Heart right ventricle (tissue), 16 donors: Measurements from ENCODE around the gene OTOR. TPM values are rescaled to one million over a fixed set of nuclear protein-coding genes. Genes with fewer than 3 reads are reported as not detected.

Experiments used
- ATAC-seq, 8 donors: fragments of 200-7000 bp; cut with Tn5 transposase; one replicate each; pipeline ENCODE4 v1.9.1; 2020; ENCODE audit warnings: mild to moderate bottlenecking in 8 of 8, moderate library complexity in 8 of 8, moderate number of reproducible peaks in 1 of 8
- DNase-seq, 2 donors: peaks; one replicate each; pipeline ENCODE4 v3.0.0-alpha.2; 2020
- H3K27ac ChIP-seq, 10 donors: fragments of 200-600 bp; sonication (generic) in 2 of 10; one replicate each; pipeline versions ENCODE4 v1.5.0 to v1.8.0; 2020 to 2022; ENCODE audit warnings: mild to moderate bottlenecking in 3 of 10
- H3K27me3 ChIP-seq, 7 donors: fragments of 200-600 bp; one replicate each; pipeline ENCODE4 v1.8.0; 2021 to 2022; ENCODE audit warnings: mild to moderate bottlenecking in 2 of 7
- H3K36me3 ChIP-seq, 9 donors: fragments of 200-600 bp; sonication (generic) in 1 of 9; one replicate each; pipeline versions ENCODE4 v1.5.0 to v1.8.0; 2020 to 2022; ENCODE audit warnings: mild to moderate bottlenecking in 2 of 9
- H3K4me1 ChIP-seq, 9 donors: fragments of 200-600 bp; sonication (generic) in 1 of 9; one replicate each; pipeline versions ENCODE4 v1.5.0 to v1.8.0; 2020 to 2022; ENCODE audit warnings: mild to moderate bottlenecking in 4 of 9
- H3K4me3 ChIP-seq, 10 donors: fragments of 200-600 bp; sonication (generic) in 2 of 10; one replicate each; pipeline versions ENCODE4 v1.5.0 to v1.8.0; 2020 to 2022; ENCODE audit warnings: mild to moderate bottlenecking in 7 of 10, moderate library complexity in 2 of 10
- H3K9me3 ChIP-seq, 11 donors: fragments of 200-600 bp in 10 of 11; sonication (generic) in 2 of 11; one replicate each; pipeline versions ENCODE4 v1.5.0 to v1.8.0; 2013 to 2022; ENCODE audit warnings: mild to moderate bottlenecking in 2 of 11, control low read depth in 1 of 11, moderate library complexity in 1 of 11
- CTCF ChIP-seq, 9 donors: fragments of 200-600 bp; sonication (generic) in 2 of 9; IDR thresholded peaks; one replicate each; pipeline versions ENCODE4 v1.5.0 to v1.8.0; 2021 to 2022; ENCODE audit warnings: antibody characterized with exemption in 9 of 9, mild to moderate bottlenecking in 5 of 9, moderate library complexity in 1 of 9
- WGBS, 2 donors: extraction: QIAGEN DNeasy Blood & Tissue Kit; methylation state at CpG; one replicate each; pipeline ENCODE4 v1.1.7; 2013; ENCODE audit warnings: inconsistent platforms in 1 of 2; 5-methylcytosine and 5-hydroxymethylcytosine counted together
- intact Hi-C, 10 donors: fragments of 100-400 bp; cut with DNase I; formaldehyde crosslinking; loops; one replicate each; pipeline versions ENCODE4 v1.11.1 to v1.14.2; 2022
- polyA plus RNA-seq, 2 donors: library from polyadenylated mRNA; stranded (reverse); fragments of 200-250 nt; gene quantifications; one replicate each; pipeline ENCODE4 v1.2.3, GENCODE V29; 2013
- total RNA-seq, 10 donors: library from RNA; stranded (reverse); fragmentation: NEBNext Ultra II Directional in 3 of 10; extraction: Animal tissue kit (Norgen Biotek cat#: 25700) in 3 of 10; gene quantifications; one replicate each; pipeline versions ENCODE4 v1.2.1 to v1.2.4, GENCODE V29; 2021 to 2023
- donor health status: Arrhythmogenic right ventricular cardiomyopathy.
- donor health status: ischemic (EF 13 %, LVEDD 7.1; RV severe dilation, severe dysfunction).
- donor health status: healthy with polysubstance abuse.
- donor health status: DM: no; HTN: yes; CAD: no.
- donor health status: DM: no; HTN: no; CAD: no.
- donor health status: ischemic (EF 25% LVEDD 6.9; RV normal size, moderate dysfunction).
- donor health status: ischemic (EF 25% LVEDD 5.7; RV mildly dilated, moderate dysfunction).
- donor health status: healthy.
- donor health status: DM: yes; HTN: yes; CAD: no.
- donor health status: Ischemic cardiomyopathy.
- donor health status: ischemic (EF 35%, LVEDD 5.7; RV mildly dilated, moderate dysfunction).
- donor health status: nonischemic (EF 11% LVEDD 7.7; RV severe dilation, severe dysfunction).
- donor health status: DM: yes; HTN: yes; CAD: no.
- donor health status: PGD.
- donor health status: ischemic (EF 29% LVEDD 5.4; RV normal size, mild dysfunction).
- donor health status: nonischemic (EF 23%, LVEDD 6.1; RV moderate dilation, normal function).

Gene OTOR
- total and polyA plus RNA-seq, 12 donors: not detected

GRCh38 chr20:16707674-16708073 is 40.5 kb upstream of the OTOR start:
- intact Hi-C loops: loop anchor here in 1 of 10 donors (10.0 kb wide), 1 partner anchor 57 kb away; no protein-coding TSS in a partner anchor
- Histone ChIP-seq H3K36me3 (no peaks in the 10 kb centered on the region), H3K27ac (no peak overlapping the region), H3K4me1 (peaks cover 0 to 3% (median 0%) of the 10 kb centered on the region in 9 donors), H3K4me3 (no peak overlapping the region), H3K9me3 (no peaks in the 10 kb centered on the region), H3K27me3 (peaks cover 0 to 7% (median 0%) of the 10 kb centered on the region in 7 donors)
- DNase-seq (no peak), ATAC-seq (no peak)
- TF ChIP-seq CTCF (IDR thresholded peaks at IDR 0.05): no peak
- 93 to 97% methylated on average over 3 of the region's 3 CpGs for WGBS, 2 donors

- TF ChIP-seq CTCF (IDR thresholded peaks at IDR 0.05): no peak
- no peak for ATAC-seq
- intact Hi-C loops: loop anchor here in 1 of 10 donors (10.0 kb wide), 1 partner anchor 56 kb away; no protein-coding TSS in a partner anchor
- DNase-seq: no peak
- Histone ChIP-seq H3K27me3 (peaks cover 0 to 7% (median 0%) of the 10 kb centered on the region in 7 donors), H3K9me3 (no peaks in the 10 kb centered on the region), H3K36me3 (no peaks in the 10 kb centered on the region), H3K27ac (no peak overlapping the region), H3K4me3 (no peak overlapping the region), H3K4me1 (peaks cover 0 to 3% (median 0%) of the 10 kb centered on the region in 9 donors)
Observed at GRCh38 chr20:16708602-16709001, 39.6 kb upstream of the OTOR start.

- intact Hi-C loops: loop anchor here in 1 of 10 donors (10.0 kb wide), 1 partner anchor 56 kb away; no protein-coding TSS in a partner anchor
- ATAC-seq: no peak
Observed at GRCh38 chr20:16709017-16709416, 39.1 kb upstream of the OTOR start.

GRCh38 chr20:16710781-16711180 is 37.4 kb upstream of the OTOR start:
- DNase-seq (no peak), ATAC-seq (no peak)
- no peak overlapping the region for H3K4me3 ChIP-seq
- H3K27ac ChIP-seq: no peak overlapping the region
- peaks cover 0 to 7% (median 0%) of the 10 kb centered on the region in 7 donors for H3K27me3 ChIP-seq
- no peak for TF ChIP-seq CTCF (IDR thresholded peaks at IDR 0.05)
- no peaks in the 10 kb centered on the region for H3K36me3 ChIP-seq
- WGBS, 2 donors: 94 to 99% methylated on average over 3 of the region's 3 CpGs
- intact Hi-C loops: loop anchor here in 1 of 10 donors (10.0 kb wide), 1 partner anchor 64 kb away; no protein-coding TSS in a partner anchor
- H3K9me3 ChIP-seq: no peaks in the 10 kb centered on the region
- H3K4me1 ChIP-seq: peaks cover 0 to 9% (median 0%) of the 10 kb centered on the region in 9 donors

More at GRCh38 chr20:16709017-16709416, 39.1 kb upstream of the OTOR start:
- no peak for TF ChIP-seq CTCF (IDR thresholded peaks at IDR 0.05)
- H3K9me3 ChIP-seq: no peaks in the 10 kb centered on the region
- H3K27me3 ChIP-seq: peaks cover 0 to 7% (median 0%) of the 10 kb centered on the region in 7 donors
- no peaks in the 10 kb centered on the region for H3K36me3 ChIP-seq
- peaks cover 0 to 3% (median 0%) of the 10 kb centered on the region in 9 donors for H3K4me1 ChIP-seq
- no peak overlapping the region for H3K4me3 ChIP-seq
- no peak for DNase-seq
- no peak overlapping the region for H3K27ac ChIP-seq
